Nephron progenitor cell (in vitro differentiated cells): ENCODE data around the gene KCNK5.

Source experiments
- DNase-seq: peaks from one replicate; pipeline ENCODE4 v3.0.0; 2021
- H3K27ac Mint-ChIP-seq: 2 replicates; pipeline ENCODE4 v1.8.0; 2021; ENCODE audit warnings: mild to moderate bottlenecking, moderate library complexity, mixed read lengths
- H3K27me3 Mint-ChIP-seq: 2 replicates; pipeline ENCODE4 v1.8.0; 2021; ENCODE audit warnings: mild to moderate bottlenecking, low read depth, mixed read lengths; ENCODE audit not compliant: poor library complexity
- H3K36me3 Mint-ChIP-seq: 2 replicates; pipeline ENCODE4 v1.8.0; 2021; ENCODE audit warnings: low read depth, mixed read lengths
- H3K4me1 Mint-ChIP-seq: 2 replicates; pipeline ENCODE4 v1.8.0; 2021; ENCODE audit warnings: mixed read lengths
- H3K4me3 Mint-ChIP-seq: 2 replicates; pipeline ENCODE4 v1.8.0; 2021; ENCODE audit warnings: mild to moderate bottlenecking, moderate library complexity, mixed read lengths
- H3K9me3 Mint-ChIP-seq: 2 replicates; pipeline ENCODE4 v1.8.0; 2021; ENCODE audit warnings: mild to moderate bottlenecking, moderate library complexity, mixed read lengths
- TF ChIP-seq, protein P1 (sequence below): fragments of 200-600 bp; sonication (generic); IDR thresholded peaks from 2 replicates; pipeline ENCODE4 v1.5.0; 2021; ENCODE audit warnings: antibody characterized with exemption

The KCNK5 gene

GRCh38 chr6:39197922-39198500 lies 31.3 kb downstream of the KCNK5 start:
- H3K27ac Mint-ChIP-seq: peak overlapping the region; percentile 24
- no peak for DNase-seq
- TF ChIP-seq, protein P1, sequence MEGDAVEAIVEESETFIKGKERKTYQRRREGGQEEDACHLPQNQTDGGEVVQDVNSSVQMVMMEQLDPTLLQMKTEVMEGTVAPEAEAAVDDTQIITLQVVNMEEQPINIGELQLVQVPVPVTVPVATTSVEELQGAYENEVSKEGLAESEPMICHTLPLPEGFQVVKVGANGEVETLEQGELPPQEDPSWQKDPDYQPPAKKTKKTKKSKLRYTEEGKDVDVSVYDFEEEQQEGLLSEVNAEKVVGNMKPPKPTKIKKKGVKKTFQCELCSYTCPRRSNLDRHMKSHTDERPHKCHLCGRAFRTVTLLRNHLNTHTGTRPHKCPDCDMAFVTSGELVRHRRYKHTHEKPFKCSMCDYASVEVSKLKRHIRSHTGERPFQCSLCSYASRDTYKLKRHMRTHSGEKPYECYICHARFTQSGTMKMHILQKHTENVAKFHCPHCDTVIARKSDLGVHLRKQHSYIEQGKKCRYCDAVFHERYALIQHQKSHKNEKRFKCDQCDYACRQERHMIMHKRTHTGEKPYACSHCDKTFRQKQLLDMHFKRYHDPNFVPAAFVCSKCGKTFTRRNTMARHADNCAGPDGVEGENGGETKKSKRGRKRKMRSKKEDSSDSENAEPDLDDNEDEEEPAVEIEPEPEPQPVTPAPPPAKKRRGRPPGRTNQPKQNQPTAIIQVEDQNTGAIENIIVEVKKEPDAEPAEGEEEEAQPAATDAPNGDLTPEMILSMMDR: no peak
- no peak overlapping the region for H3K4me3 Mint-ChIP-seq
- peaks cover 60% of the 10 kb centered on the region for H3K36me3 Mint-ChIP-seq
- peaks cover 85% of the 10 kb centered on the region for H3K4me1 Mint-ChIP-seq
- H3K9me3 Mint-ChIP-seq: no peaks in the 10 kb centered on the region
- H3K27me3 Mint-ChIP-seq: no peaks in the 10 kb centered on the region

DNA sequence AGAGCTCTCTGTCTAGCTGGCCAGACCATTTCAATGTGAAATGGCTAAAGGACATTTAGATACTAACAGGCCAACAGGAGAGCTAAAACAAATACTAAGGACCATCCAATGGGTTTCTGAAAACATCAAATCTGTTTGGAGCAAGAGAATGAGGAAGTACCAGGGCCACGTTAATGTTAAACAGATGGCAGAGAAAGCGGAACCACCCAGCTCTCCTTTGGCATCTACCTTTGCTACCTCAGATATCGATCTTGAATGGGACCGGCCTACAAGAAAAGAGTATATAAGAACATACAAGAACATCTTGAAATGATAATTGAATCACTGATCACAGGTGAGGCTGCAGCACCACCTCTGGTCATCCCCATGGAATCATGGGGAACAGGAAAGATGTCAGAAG lies 31.8 kb downstream of the KCNK5 start:
- Mint-ChIP-seq H3K4me3 (no peak overlapping the region), H3K27me3 (no peaks in the 10 kb centered on the region), H3K9me3 (no peaks in the 10 kb centered on the region), H3K27ac (peak overlapping the region; percentile 24), H3K4me1 (peaks cover 85% of the 10 kb centered on the region), H3K36me3 (peaks cover 62% of the 10 kb centered on the region)
- TF ChIP-seq, protein P1: no peak
- DNase-seq: no peak

- TF ChIP-seq, protein P1: no peak
- Mint-ChIP-seq H3K9me3 (no peaks in the 10 kb centered on the region), H3K27ac (no peak overlapping the region), H3K36me3 (peaks cover 61% of the 10 kb centered on the region), H3K4me1 (peaks cover 86% of the 10 kb centered on the region), H3K27me3 (no peaks in the 10 kb centered on the region), H3K4me3 (peak overlapping the region; percentile 13)
- no peak for DNase-seq
These were observed 32.6 kb downstream of the KCNK5 start for GRCh38 chr6:39196673-39197091.

GRCh38 chr6:39195792-39196385 lies 33.4 kb downstream of the KCNK5 start:
- Mint-ChIP-seq H3K4me1 (peaks cover 82% of the 10 kb centered on the region), H3K27ac (no peak overlapping the region), H3K27me3 (peaks cover 4% of the 10 kb centered on the region), H3K4me3 (no peak overlapping the region), H3K36me3 (peaks cover 66% of the 10 kb centered on the region), H3K9me3 (no peaks in the 10 kb centered on the region)
- no peak for DNase-seq
- TF ChIP-seq, protein P1: no peak

- Mint-ChIP-seq H3K36me3 (peaks cover 76% of the 10 kb centered on the region), H3K9me3 (no peaks in the 10 kb centered on the region), H3K4me3 (no peak overlapping the region), H3K27ac (peak overlapping the region; percentile 99), H3K27me3 (peaks cover 4% of the 10 kb centered on the region), H3K4me1 (peaks cover 79% of the 10 kb centered on the region)
- DNase-seq: no peak
- TF ChIP-seq, protein P1: no peak
These were observed 34.8 kb downstream of the KCNK5 start for GRCh38 chr6:39194466-39194865.
